ENCODE measurements around the gene CLDND1.
A peak's percentile ranks its signal among the peaks of the same experiment; 100 is the strongest.
"Not testable (repeated sequence)": the region's sequence is repeated elsewhere in the genome, so short reads cannot be mapped to it uniquely, and the experiment has no call there.

Gene CLDND1

DNA sequence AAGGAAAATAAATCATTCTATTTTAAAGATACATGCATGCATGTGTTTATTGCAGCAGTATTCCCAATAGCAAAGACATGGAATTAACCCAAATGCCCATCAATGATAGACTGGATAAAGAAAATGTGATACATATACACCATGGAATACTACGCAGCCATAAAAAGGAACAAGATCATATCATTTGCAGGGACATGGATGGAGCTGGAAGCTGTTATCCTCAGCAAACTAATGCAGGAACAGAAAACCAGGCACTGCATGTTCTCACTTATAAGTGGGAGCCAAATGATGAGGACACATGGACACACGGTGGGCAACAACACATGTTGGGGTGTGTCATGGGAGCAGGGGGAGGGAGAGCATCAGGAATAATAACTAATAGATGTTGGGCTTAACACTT, 37.1 kb upstream of the CLDND1 start:
- H3K27ac ChIP-seq (ENCODE audit: low read depth, low read length); H3K27me3 ChIP-seq (ENCODE audit: control insufficient read depth in 1 of 2, insufficient read depth in 2 of 2, low read length in 2 of 2); H3K9me3 ChIP-seq (ENCODE audit: control insufficient read depth in 1 of 2, low read length in 2 of 2); H3K9ac ChIP-seq (ENCODE audit: low read depth in 1 of 2, low read length in 2 of 2); H3K36me3 ChIP-seq (ENCODE audit: control insufficient read depth in 1 of 2, insufficient read depth in 2 of 2, low read length in 2 of 2); H3K4me1 ChIP-seq (ENCODE audit: control insufficient read depth in 1 of 2, insufficient read depth in 2 of 2, low read length in 2 of 2); H3K4me3 ChIP-seq (ENCODE audit: low read depth in 1 of 2, low read length in 2 of 2): not testable (repeated sequence)

DNA sequence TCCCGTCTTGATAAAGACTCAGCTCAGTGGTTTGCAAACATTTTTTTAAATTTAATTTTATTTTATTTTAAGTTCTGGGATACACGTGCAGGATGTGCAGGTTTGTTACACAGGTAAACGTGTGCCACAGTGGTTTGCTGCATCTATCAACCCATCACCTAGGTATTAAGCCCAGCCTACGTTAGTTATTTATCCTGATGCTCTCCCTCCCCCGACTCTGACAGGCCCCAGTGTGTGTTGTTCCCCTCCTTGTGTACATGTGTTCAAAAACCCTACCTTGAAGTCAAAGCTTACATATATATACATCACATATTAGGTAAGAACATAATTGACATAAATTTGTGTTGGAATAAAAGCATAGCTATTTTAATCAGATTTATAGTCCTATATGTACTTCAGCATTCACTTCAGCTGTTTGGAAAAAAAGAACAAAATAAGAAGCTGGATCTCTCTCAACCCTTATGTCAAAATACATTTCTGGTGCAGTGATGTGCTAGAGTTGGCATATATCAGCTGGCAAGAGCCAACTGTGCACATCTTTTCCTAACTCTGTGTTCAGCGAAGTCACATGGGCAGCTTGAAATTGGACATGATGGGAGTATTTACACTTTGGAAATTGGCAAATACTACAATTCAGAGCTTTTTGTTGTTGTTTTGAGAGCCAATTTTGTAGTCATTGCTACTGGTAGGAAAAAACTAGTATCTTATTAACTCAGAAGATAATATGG, 35.6 kb upstream of the CLDND1 start:
- no peak overlapping the region for H3K27ac ChIP-seq (ENCODE audit: low read depth, low read length)
- peaks cover 2 to 17% of the 10 kb centered on the region in 2 donors for H3K4me1 ChIP-seq (ENCODE audit: control insufficient read depth in 1 of 2, insufficient read depth in 2 of 2, low read length in 2 of 2)
- no peaks in the 10 kb centered on the region for H3K27me3 ChIP-seq (ENCODE audit: control insufficient read depth in 1 of 2, insufficient read depth in 2 of 2, low read length in 2 of 2)
- H3K9ac ChIP-seq (ENCODE audit: low read depth in 1 of 2, low read length in 2 of 2) = no peak overlapping the region
- H3K9me3 ChIP-seq (ENCODE audit: control insufficient read depth in 1 of 2, low read length in 2 of 2) = no peaks in the 10 kb centered on the region
- H3K36me3 ChIP-seq (ENCODE audit: control insufficient read depth in 1 of 2, insufficient read depth in 2 of 2, low read length in 2 of 2) = no peaks in the 10 kb centered on the region
- no peak overlapping the region for H3K4me3 ChIP-seq (ENCODE audit: low read depth in 1 of 2, low read length in 2 of 2)

DNA sequence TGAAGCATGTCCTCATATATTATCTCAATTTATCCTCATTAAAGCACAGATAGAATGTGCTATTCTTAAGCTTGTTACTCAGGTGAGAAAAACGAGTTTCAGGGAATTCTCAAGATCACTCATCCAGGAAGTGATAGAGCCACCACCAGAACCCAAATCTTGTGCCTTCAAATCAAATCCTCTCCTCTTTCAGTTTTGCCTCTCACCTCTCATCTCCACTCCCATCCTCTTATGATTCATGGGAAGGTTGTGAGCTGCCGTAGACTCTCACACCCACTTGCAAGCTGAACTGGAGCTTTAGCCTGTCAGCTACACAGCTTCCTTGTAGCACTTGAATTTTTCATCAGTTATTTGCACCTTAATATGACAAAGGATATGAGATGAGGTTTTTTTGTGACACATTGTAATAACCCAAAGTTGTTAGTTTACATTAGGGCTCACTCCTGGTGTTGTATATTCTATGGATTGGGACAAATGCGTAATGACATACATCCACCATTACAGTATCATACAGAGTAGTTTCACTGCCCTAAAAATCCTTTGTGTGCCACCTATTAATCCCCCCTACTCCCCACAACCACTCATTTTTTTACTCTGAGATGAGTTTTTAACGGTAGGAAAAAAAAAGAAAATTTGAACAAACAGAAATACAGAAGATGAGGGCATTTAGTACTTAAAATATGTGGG, 34.8 kb upstream of the CLDND1 start:
- H3K36me3 ChIP-seq (ENCODE audit: control insufficient read depth in 1 of 2, insufficient read depth in 2 of 2, low read length in 2 of 2) = no peaks in the 10 kb centered on the region
- no peaks in the 10 kb centered on the region for H3K9me3 ChIP-seq (ENCODE audit: control insufficient read depth in 1 of 2, low read length in 2 of 2)
- H3K9ac ChIP-seq (ENCODE audit: low read depth in 1 of 2, low read length in 2 of 2) = no peak overlapping the region
- H3K4me3 ChIP-seq (ENCODE audit: low read depth in 1 of 2, low read length in 2 of 2) = no peak overlapping the region
- no peak overlapping the region for H3K27ac ChIP-seq (ENCODE audit: low read depth, low read length)
- H3K4me1 ChIP-seq (ENCODE audit: control insufficient read depth in 1 of 2, insufficient read depth in 2 of 2, low read length in 2 of 2) = peaks cover 10 to 25% of the 10 kb centered on the region in 2 donors
- H3K27me3 ChIP-seq (ENCODE audit: control insufficient read depth in 1 of 2, insufficient read depth in 2 of 2, low read length in 2 of 2) = no peaks in the 10 kb centered on the region

DNA sequence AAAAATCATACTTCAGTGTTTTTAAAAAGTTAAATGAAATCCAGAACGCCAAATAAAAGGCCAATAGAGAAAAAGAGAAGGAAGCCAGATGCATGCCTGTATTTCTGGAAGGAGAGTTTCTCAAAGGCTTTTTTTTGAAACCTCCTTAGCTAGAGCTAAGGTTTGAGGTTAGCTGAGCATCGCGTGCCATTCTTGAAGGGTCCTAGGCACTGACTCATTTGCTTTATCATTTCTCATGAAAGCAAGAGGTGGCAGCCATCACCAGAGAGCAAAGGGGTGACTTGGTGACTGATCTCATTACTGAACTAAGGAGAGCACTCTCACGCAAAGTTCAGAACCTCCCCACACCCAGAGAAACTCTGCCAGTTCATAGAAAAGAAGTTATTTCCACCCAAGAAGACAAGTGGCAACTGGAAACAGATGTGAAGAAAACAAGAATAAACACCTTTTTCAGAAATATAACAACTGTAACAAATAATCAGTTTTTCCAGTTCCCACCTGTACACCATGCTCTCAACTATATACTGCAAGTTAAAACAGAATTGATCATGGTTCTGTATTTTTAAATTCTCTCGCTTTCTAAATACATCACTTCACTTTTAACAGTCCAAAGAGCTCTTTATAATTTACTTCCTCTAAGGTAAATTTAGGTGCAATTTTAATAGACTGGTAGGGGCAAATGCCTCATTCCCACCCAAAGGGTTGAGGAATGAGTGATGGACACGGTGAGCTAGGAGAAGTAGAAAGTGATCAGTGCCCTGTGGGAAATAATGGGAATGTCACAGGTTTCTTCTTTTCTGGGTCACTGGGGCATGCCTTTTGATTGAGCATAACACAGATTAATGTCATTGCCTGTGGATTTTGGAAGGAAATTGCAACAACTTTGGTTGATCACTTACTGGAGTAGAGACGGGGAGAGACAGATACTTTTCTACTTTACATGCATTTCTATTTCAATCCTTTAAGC, 33.7 kb upstream of the CLDND1 start:
- peaks cover 18 to 32% of the 10 kb centered on the region in 2 donors for H3K4me1 ChIP-seq (ENCODE audit: control insufficient read depth in 1 of 2, insufficient read depth in 2 of 2, low read length in 2 of 2)
- H3K9me3 ChIP-seq (ENCODE audit: control insufficient read depth in 1 of 2, low read length in 2 of 2) = no peaks in the 10 kb centered on the region
- no peaks in the 10 kb centered on the region for H3K27me3 ChIP-seq (ENCODE audit: control insufficient read depth in 1 of 2, insufficient read depth in 2 of 2, low read length in 2 of 2)
- no peak overlapping the region for H3K9ac ChIP-seq (ENCODE audit: low read depth in 1 of 2, low read length in 2 of 2)
- H3K36me3 ChIP-seq (ENCODE audit: control insufficient read depth in 1 of 2, insufficient read depth in 2 of 2, low read length in 2 of 2) = no peaks in the 10 kb centered on the region
- H3K4me3 ChIP-seq (ENCODE audit: low read depth in 1 of 2, low read length in 2 of 2) = no peak overlapping the region
- H3K27ac ChIP-seq (ENCODE audit: low read depth, low read length) = no peak overlapping the region

DNA sequence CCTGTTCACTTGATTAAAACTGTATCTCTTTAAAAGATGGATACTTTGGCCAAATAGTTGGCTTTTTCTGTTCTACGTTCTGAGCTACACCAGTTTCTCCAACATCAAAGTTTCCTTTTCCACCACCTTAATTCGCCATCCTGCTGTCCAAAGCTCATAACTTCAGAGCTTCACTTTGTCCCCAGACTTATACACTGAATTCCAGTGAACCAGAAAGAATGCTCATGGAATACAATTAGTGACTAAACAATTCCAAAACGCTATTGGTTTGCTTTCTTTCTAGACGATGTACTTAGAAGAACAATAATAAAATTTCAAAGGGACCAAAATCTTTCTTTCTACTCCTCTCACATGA, 32.3 kb upstream of the CLDND1 start:
- Histone ChIP-seq H3K36me3 (ENCODE audit: control insufficient read depth in 1 of 2, insufficient read depth in 2 of 2, low read length in 2 of 2) (no peaks in the 10 kb centered on the region), H3K27ac (ENCODE audit: low read depth, low read length) (no peak overlapping the region), H3K4me1 (ENCODE audit: control insufficient read depth in 1 of 2, insufficient read depth in 2 of 2, low read length in 2 of 2) (peaks cover 26 to 41% of the 10 kb centered on the region in 2 donors), H3K9me3 (ENCODE audit: control insufficient read depth in 1 of 2, low read length in 2 of 2) (no peaks in the 10 kb centered on the region), H3K4me3 (ENCODE audit: low read depth in 1 of 2, low read length in 2 of 2) (no peak overlapping the region), H3K27me3 (ENCODE audit: control insufficient read depth in 1 of 2, insufficient read depth in 2 of 2, low read length in 2 of 2) (no peaks in the 10 kb centered on the region), H3K9ac (ENCODE audit: low read depth in 1 of 2, low read length in 2 of 2) (no peak overlapping the region)

DNA sequence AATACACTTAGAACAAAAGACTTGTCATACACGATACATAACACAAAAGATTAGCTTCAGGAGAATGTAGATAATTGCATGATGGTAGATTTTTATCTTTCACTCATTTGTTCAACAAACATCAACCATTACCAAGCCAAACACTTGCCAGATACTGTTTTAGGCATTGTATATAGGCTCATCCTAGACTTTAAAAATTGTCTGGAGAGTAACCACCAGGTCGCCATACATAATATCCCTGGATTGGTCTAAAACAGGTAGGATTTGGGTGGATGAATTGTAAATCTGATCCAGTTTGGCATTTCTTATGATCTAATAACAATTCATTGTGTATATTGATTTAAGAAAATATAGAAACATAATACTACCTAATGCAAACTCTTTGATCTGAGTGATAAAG, 31.9 kb upstream of the CLDND1 start:
- H3K4me1 ChIP-seq (ENCODE audit: control insufficient read depth in 1 of 2, insufficient read depth in 2 of 2, low read length in 2 of 2) = peaks cover 26 to 41% of the 10 kb centered on the region in 2 donors
- no peaks in the 10 kb centered on the region for H3K27me3 ChIP-seq (ENCODE audit: control insufficient read depth in 1 of 2, insufficient read depth in 2 of 2, low read length in 2 of 2)
- H3K9me3 ChIP-seq (ENCODE audit: control insufficient read depth in 1 of 2, low read length in 2 of 2) = no peaks in the 10 kb centered on the region
- no peak overlapping the region for H3K27ac ChIP-seq (ENCODE audit: low read depth, low read length)
- H3K4me3 ChIP-seq (ENCODE audit: low read depth in 1 of 2, low read length in 2 of 2) = no peak overlapping the region
- no peaks in the 10 kb centered on the region for H3K36me3 ChIP-seq (ENCODE audit: control insufficient read depth in 1 of 2, insufficient read depth in 2 of 2, low read length in 2 of 2)
- no peak overlapping the region for H3K9ac ChIP-seq (ENCODE audit: low read depth in 1 of 2, low read length in 2 of 2)

DNA sequence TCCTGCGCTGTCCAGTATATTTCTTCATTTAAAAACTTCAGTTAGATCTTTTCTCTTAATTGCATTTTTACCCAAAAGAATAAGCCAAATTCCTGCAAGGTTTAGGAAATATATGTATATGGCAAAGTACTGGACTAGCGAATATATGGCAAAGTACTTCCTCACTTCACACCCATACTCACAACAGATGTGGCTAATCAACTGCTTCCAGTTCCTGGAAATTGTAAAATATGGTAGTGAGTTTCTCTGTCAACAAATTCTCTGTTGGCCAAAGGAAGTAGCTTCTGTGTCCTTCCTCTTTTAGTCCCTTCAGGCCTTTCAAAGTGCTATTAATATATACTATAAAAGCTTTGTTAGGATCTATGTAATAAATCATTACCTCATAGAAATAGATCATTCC, 31.1 kb upstream of the CLDND1 start:
- no peak overlapping the region for H3K9ac ChIP-seq (ENCODE audit: low read depth in 1 of 2, low read length in 2 of 2)
- no peaks in the 10 kb centered on the region for H3K27me3 ChIP-seq (ENCODE audit: control insufficient read depth in 1 of 2, insufficient read depth in 2 of 2, low read length in 2 of 2)
- no peak overlapping the region for H3K27ac ChIP-seq (ENCODE audit: low read depth, low read length)
- H3K9me3 ChIP-seq (ENCODE audit: control insufficient read depth in 1 of 2, low read length in 2 of 2) = no peaks in the 10 kb centered on the region
- H3K4me1 ChIP-seq (ENCODE audit: control insufficient read depth in 1 of 2, insufficient read depth in 2 of 2, low read length in 2 of 2) = peaks cover 26 to 41% of the 10 kb centered on the region in 2 donors
- no peak overlapping the region for H3K4me3 ChIP-seq (ENCODE audit: low read depth in 1 of 2, low read length in 2 of 2)
- H3K36me3 ChIP-seq (ENCODE audit: control insufficient read depth in 1 of 2, insufficient read depth in 2 of 2, low read length in 2 of 2) = no peaks in the 10 kb centered on the region

DNA sequence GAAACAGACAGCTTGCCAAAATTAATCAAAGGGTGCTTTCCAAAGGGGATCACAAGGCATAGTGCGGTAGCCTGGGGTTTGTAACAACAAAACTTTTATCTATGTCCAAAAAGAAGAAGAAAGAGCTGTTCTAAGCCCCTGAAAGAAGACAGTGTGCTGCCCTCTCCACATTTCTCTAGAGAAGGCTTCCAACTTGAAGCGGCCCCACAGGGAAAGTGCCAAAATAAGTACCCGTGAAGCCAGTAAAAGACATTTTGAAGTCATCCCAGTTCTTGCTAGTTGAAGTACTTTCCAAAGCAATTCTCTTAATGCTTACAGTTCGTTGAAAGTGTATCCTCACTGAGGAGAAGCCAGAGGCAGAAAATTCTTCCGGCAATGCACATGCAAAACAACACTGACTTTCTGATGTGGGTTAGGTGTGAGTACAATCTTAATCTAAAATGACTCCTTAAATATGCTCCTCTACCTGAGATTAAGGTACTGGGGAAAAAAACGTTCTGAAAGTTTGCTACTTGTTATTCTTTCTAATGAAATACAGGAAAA, 30.4 kb upstream of the CLDND1 start:
- no peaks in the 10 kb centered on the region for H3K27me3 ChIP-seq (ENCODE audit: control insufficient read depth in 1 of 2, insufficient read depth in 2 of 2, low read length in 2 of 2)
- no peaks in the 10 kb centered on the region for H3K36me3 ChIP-seq (ENCODE audit: control insufficient read depth in 1 of 2, insufficient read depth in 2 of 2, low read length in 2 of 2)
- peaks cover 26 to 41% of the 10 kb centered on the region in 2 donors for H3K4me1 ChIP-seq (ENCODE audit: control insufficient read depth in 1 of 2, insufficient read depth in 2 of 2, low read length in 2 of 2)
- no peak overlapping the region for H3K4me3 ChIP-seq (ENCODE audit: low read depth in 1 of 2, low read length in 2 of 2)
- H3K9ac ChIP-seq (ENCODE audit: low read depth in 1 of 2, low read length in 2 of 2) = no peak overlapping the region
- H3K27ac ChIP-seq (ENCODE audit: low read depth, low read length) = no peak overlapping the region
- no peaks in the 10 kb centered on the region for H3K9me3 ChIP-seq (ENCODE audit: control insufficient read depth in 1 of 2, low read length in 2 of 2)

DNA sequence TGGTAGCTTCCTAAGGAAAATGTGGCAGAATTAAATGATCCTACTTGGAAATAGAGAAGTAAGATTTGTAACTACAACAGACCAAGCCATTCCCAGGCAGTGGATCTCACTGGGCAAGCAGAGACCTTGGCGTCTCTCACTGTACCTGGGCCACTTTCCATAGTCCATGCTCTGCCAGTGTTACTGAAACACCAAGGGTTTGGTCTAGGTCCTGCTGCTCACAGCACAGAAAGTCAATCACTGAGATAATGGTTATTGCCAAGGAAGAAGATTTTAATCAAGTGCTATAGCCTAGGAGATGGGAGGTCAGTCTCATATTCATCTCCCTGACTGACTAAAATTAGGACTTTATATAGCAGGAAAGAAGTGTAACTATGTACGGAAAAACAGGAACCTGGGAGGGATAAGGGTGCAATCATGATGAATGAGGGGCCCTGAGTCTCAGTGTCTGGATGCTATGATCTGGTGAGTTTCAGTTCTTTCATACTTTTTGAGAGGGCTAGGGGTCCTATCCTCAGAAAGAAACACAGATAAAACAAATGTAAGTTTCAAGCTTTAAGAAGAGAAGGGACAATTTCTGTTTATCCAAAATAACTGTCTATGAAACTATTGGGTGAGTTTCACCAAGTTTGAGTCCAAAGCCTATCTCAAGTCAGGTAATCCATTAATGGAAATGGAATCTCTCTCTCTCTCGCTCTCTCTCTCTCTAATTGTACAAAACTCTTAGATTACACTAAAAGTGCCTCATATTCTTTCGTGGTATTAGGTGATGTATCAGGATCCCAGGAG, 29.7 kb upstream of the CLDND1 start:
- Histone ChIP-seq H3K9ac (ENCODE audit: low read depth in 1 of 2, low read length in 2 of 2) (no peak overlapping the region), H3K4me1 (ENCODE audit: control insufficient read depth in 1 of 2, insufficient read depth in 2 of 2, low read length in 2 of 2) (peaks cover 26 to 41% of the 10 kb centered on the region in 2 donors), H3K27me3 (ENCODE audit: control insufficient read depth in 1 of 2, insufficient read depth in 2 of 2, low read length in 2 of 2) (no peaks in the 10 kb centered on the region), H3K4me3 (ENCODE audit: low read depth in 1 of 2, low read length in 2 of 2) (peak overlapping the region; percentile 12 to 39), H3K9me3 (ENCODE audit: control insufficient read depth in 1 of 2, low read length in 2 of 2) (no peaks in the 10 kb centered on the region), H3K27ac (ENCODE audit: low read depth, low read length) (no peak overlapping the region), H3K36me3 (ENCODE audit: control insufficient read depth in 1 of 2, insufficient read depth in 2 of 2, low read length in 2 of 2) (no peaks in the 10 kb centered on the region)

All from duodenal mucosa (tissue), 2 donors.